ENCODE data around the gene LOXL1.

Gene LOXL1

GRCh38 chr15:73952171-73952912, 26.1 kb downstream of the LOXL1 start:
- no peak for DNase-seq (ENCODE audit: low spot score)
- in situ Hi-C loops (cut with MboI; ENCODE audit: low pct_unique_long_range_greater_than_20kb, low sequenced_read_pairs, unreplicated experiment), result no loop called here
- TF ChIP-seq, protein P1, sequence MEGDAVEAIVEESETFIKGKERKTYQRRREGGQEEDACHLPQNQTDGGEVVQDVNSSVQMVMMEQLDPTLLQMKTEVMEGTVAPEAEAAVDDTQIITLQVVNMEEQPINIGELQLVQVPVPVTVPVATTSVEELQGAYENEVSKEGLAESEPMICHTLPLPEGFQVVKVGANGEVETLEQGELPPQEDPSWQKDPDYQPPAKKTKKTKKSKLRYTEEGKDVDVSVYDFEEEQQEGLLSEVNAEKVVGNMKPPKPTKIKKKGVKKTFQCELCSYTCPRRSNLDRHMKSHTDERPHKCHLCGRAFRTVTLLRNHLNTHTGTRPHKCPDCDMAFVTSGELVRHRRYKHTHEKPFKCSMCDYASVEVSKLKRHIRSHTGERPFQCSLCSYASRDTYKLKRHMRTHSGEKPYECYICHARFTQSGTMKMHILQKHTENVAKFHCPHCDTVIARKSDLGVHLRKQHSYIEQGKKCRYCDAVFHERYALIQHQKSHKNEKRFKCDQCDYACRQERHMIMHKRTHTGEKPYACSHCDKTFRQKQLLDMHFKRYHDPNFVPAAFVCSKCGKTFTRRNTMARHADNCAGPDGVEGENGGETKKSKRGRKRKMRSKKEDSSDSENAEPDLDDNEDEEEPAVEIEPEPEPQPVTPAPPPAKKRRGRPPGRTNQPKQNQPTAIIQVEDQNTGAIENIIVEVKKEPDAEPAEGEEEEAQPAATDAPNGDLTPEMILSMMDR (IDR thresholded peaks at IDR 0.05; ENCODE audit: extremely low read depth, insufficient read depth, missing control alignments), result no peak

DNA sequence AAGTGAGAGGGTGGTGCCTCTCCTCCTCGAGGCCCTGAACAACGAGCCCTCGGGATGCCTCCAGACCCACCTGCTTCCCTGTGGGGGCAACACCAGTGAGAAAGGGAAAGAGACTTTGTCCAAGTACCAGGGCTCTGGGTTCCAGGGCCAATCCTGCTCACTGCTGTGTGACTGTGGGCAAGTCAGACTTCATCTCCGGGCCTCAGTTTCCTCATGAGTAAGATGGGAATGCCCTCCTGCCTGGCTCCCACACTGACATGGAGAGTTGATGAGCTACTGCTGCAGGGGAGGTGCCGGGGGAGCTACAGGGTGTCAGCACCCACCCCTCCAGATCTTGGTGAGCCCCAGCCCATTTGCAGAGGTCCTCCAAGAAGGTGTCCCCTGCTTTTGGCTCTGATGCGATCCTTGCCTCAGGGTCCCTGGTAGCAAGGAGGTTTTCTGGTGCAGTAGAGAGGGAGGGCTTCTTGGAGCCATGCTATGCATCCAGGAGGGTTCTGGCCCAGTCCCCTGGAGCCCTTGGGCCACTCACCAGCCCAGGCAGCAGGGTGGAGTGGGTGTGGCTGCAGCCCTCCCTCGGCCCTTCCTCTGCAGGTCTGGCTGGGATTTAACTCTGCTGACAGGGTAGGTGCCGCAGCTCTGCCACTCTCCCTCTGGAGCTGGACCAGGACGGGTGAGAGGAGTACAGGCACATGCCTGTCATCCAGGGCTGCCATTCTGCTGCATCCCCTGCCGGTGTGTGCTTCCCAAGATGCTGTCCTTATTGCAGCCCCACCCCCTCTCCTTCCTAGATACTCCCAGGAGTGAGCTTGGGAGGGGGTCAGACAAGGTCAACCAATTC, 26.9 kb downstream of the LOXL1 start:
- TF ChIP-seq, protein P1 (IDR thresholded peaks at IDR 0.05; ENCODE audit: extremely low read depth, insufficient read depth, missing control alignments), result no peak
- in situ Hi-C loops (cut with MboI; ENCODE audit: low pct_unique_long_range_greater_than_20kb, low sequenced_read_pairs, unreplicated experiment), result no loop called here
- DNase-seq (ENCODE audit: low spot score), result no peak

GRCh38 chr15:73954188-73955145, 28.2 kb downstream of the LOXL1 start:
- in situ Hi-C loops (cut with MboI; ENCODE audit: low pct_unique_long_range_greater_than_20kb, low sequenced_read_pairs, unreplicated experiment), result no loop called here
- DNase-seq (ENCODE audit: low spot score), result no peak
- TF ChIP-seq, protein P1 (IDR thresholded peaks at IDR 0.05; ENCODE audit: extremely low read depth, insufficient read depth, missing control alignments), result no peak

GRCh38 chr15:73955326-73955725, 29.1 kb downstream of the LOXL1 start:
- DNase-seq (ENCODE audit: low spot score), result no peak
- TF ChIP-seq, protein P1 (IDR thresholded peaks at IDR 0.05; ENCODE audit: extremely low read depth, insufficient read depth, missing control alignments), result no peak
- in situ Hi-C loops (cut with MboI; ENCODE audit: low pct_unique_long_range_greater_than_20kb, low sequenced_read_pairs, unreplicated experiment), result no loop called here

DNA sequence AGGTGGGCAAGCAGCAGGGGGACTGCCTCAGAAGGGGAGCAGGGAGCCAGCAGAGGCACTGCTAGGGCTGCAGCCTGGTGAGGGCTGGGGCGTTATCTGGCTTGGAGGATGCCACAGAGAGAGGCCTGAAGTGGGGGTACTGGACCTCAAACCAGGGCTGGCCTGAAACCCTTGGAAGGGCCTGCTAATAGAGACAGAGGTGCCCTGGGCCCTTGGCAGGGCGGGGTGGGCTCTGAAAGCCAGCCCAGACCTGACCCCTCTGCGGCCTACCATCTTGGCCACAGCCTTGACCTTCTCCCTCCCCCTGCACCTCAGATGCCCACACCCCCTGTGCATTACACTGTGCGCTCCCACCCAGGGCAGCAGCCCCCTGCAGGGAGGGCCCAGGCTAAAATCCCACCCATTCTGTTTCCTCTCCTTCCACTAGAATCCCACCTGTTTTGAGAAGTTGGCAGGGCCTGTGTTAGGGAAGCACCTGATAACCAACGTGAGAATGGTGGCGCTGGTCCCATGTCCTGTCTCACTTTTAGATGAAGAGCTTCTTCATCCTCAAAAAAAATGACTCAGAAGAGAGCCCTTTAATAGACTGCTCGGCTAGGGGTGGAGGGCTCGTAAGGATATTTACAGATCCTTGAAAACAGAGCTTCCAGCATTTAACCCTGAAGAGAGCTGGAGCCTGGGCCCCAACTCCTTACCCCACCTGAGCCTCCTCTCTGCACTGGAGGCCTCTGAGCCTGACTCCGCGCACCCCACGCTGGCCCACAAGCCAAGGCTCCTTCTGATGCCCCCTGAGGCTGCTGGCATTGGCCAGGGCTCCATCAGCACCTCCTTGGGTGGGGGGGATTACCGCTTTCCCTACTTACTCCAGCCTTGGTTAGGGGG, 29.8 kb downstream of the LOXL1 start:
- in situ Hi-C loops (cut with MboI; ENCODE audit: low pct_unique_long_range_greater_than_20kb, low sequenced_read_pairs, unreplicated experiment), result no loop called here

More for the DNA sequence above, 29.8 kb downstream of the LOXL1 start:
- no peak for DNase-seq (ENCODE audit: low spot score)
- TF ChIP-seq, protein P1 (IDR thresholded peaks at IDR 0.05; ENCODE audit: extremely low read depth, insufficient read depth, missing control alignments), result no peak

Data from GM13977 (cell line).